ENCODE measurements around the gene ALLC.

- no peak for TF ChIP-seq TAF1 (conservative IDR thresholded peaks at IDR 0.05)
- TF ChIP-seq, protein P1, sequence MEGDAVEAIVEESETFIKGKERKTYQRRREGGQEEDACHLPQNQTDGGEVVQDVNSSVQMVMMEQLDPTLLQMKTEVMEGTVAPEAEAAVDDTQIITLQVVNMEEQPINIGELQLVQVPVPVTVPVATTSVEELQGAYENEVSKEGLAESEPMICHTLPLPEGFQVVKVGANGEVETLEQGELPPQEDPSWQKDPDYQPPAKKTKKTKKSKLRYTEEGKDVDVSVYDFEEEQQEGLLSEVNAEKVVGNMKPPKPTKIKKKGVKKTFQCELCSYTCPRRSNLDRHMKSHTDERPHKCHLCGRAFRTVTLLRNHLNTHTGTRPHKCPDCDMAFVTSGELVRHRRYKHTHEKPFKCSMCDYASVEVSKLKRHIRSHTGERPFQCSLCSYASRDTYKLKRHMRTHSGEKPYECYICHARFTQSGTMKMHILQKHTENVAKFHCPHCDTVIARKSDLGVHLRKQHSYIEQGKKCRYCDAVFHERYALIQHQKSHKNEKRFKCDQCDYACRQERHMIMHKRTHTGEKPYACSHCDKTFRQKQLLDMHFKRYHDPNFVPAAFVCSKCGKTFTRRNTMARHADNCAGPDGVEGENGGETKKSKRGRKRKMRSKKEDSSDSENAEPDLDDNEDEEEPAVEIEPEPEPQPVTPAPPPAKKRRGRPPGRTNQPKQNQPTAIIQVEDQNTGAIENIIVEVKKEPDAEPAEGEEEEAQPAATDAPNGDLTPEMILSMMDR (IDR thresholded peaks at IDR 0.05; ENCODE audit: low read depth, low read length, missing input control): no peak
- no peak for TF ChIP-seq NR2F2 (IDR thresholded peaks at IDR 0.05)
- no peak for TF ChIP-seq GABPA (IDR thresholded peaks at IDR 0.05 in 1 of 2, conservative IDR thresholded peaks at IDR 0.05 in 1 of 2)
- TF ChIP-seq HNF4A (conservative IDR thresholded peaks at IDR 0.05): no peak
- TF ChIP-seq EGR1 (IDR thresholded peaks at IDR 0.05; ENCODE audit: low read depth in 2 of 2): no peak
- TF ChIP-seq, protein P2, sequence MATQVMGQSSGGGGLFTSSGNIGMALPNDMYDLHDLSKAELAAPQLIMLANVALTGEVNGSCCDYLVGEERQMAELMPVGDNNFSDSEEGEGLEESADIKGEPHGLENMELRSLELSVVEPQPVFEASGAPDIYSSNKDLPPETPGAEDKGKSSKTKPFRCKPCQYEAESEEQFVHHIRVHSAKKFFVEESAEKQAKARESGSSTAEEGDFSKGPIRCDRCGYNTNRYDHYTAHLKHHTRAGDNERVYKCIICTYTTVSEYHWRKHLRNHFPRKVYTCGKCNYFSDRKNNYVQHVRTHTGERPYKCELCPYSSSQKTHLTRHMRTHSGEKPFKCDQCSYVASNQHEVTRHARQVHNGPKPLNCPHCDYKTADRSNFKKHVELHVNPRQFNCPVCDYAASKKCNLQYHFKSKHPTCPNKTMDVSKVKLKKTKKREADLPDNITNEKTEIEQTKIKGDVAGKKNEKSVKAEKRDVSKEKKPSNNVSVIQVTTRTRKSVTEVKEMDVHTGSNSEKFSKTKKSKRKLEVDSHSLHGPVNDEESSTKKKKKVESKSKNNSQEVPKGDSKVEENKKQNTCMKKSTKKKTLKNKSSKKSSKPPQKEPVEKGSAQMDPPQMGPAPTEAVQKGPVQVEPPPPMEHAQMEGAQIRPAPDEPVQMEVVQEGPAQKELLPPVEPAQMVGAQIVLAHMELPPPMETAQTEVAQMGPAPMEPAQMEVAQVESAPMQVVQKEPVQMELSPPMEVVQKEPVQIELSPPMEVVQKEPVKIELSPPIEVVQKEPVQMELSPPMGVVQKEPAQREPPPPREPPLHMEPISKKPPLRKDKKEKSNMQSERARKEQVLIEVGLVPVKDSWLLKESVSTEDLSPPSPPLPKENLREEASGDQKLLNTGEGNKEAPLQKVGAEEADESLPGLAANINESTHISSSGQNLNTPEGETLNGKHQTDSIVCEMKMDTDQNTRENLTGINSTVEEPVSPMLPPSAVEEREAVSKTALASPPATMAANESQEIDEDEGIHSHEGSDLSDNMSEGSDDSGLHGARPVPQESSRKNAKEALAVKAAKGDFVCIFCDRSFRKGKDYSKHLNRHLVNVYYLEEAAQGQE (IDR thresholded peaks at IDR 0.05): no peak
These were observed 10.0 kb upstream of the ALLC start for GRCh38 chr2:3647831-3648651.

Data from liver (tissue), 3 donors.